ENCODE measurements around the gene NME7.

Gene NME7

GRCh38 chr1:169087876-169088275 lies 279.7 kb downstream of the NME7 start:
- no peak overlapping the region for H3K9ac ChIP-seq (ENCODE audit: low read length)
- no peak overlapping the region for H2AFZ ChIP-seq (ENCODE audit: low read length)
- no peaks in the 10 kb centered on the region for H4K20me1 ChIP-seq (ENCODE audit: insufficient read depth, low read length)
- no peaks in the 10 kb centered on the region for H3K9me3 ChIP-seq (ENCODE audit: low read length)
- H3K9me2 ChIP-seq (ENCODE audit: low read depth, low read length): no peaks in the 10 kb centered on the region
- no peak overlapping the region for H3K4me3 ChIP-seq (ENCODE audit: low read depth, low read length, poor library complexity, severe bottlenecking)
- H3K4me1 ChIP-seq (ENCODE audit: insufficient read depth, low read length, severe bottlenecking): no peaks in the 10 kb centered on the region
- H3K79me2 ChIP-seq (ENCODE audit: insufficient read depth, low read length): no peaks in the 10 kb centered on the region
- no peak overlapping the region for H3K4me2 ChIP-seq (ENCODE audit: low read length)
- H3K36me3 ChIP-seq (ENCODE audit: insufficient read depth, low read length): no peaks in the 10 kb centered on the region
- H3K27ac ChIP-seq (ENCODE audit: low read depth, low read length, poor library complexity, severe bottlenecking): no peak overlapping the region
- H3F3A ChIP-seq (ENCODE audit: insufficient read depth, low read length): no peaks in the 10 kb centered on the region
- TF ChIP-seq EZH2 (IDR thresholded peaks at IDR 0.05; ENCODE audit: borderline replicate concordance, low read length) (no peak), CTCF (IDR thresholded peaks at IDR 0.05; ENCODE audit: low read length) (no peak)
- H3K27me3 ChIP-seq (ENCODE audit: insufficient read depth, low read length): no peaks in the 10 kb centered on the region

- TF ChIP-seq CTCF (IDR thresholded peaks at IDR 0.05; ENCODE audit: low read length) (no peak), EZH2 (IDR thresholded peaks at IDR 0.05; ENCODE audit: borderline replicate concordance, low read length) (no peak)
- H2AFZ ChIP-seq (ENCODE audit: low read length): no peak overlapping the region
- H3K27me3 ChIP-seq (ENCODE audit: insufficient read depth, low read length): no peaks in the 10 kb centered on the region
- no peaks in the 10 kb centered on the region for H3K9me3 ChIP-seq (ENCODE audit: low read length)
- H4K20me1 ChIP-seq (ENCODE audit: insufficient read depth, low read length): no peaks in the 10 kb centered on the region
- no peaks in the 10 kb centered on the region for H3F3A ChIP-seq (ENCODE audit: insufficient read depth, low read length)
- H3K9me2 ChIP-seq (ENCODE audit: low read depth, low read length): no peaks in the 10 kb centered on the region
- no peaks in the 10 kb centered on the region for H3K36me3 ChIP-seq (ENCODE audit: insufficient read depth, low read length)
- H3K79me2 ChIP-seq (ENCODE audit: insufficient read depth, low read length): no peaks in the 10 kb centered on the region
- no peak overlapping the region for H3K27ac ChIP-seq (ENCODE audit: low read depth, low read length, poor library complexity, severe bottlenecking)
- no peak overlapping the region for H3K4me3 ChIP-seq (ENCODE audit: low read depth, low read length, poor library complexity, severe bottlenecking)
- no peak overlapping the region for H3K9ac ChIP-seq (ENCODE audit: low read length)
- no peaks in the 10 kb centered on the region for H3K4me1 ChIP-seq (ENCODE audit: insufficient read depth, low read length, severe bottlenecking)
- no peak overlapping the region for H3K4me2 ChIP-seq (ENCODE audit: low read length)
Measured at GRCh38 chr1:169086603-169087455, 280.8 kb downstream of the NME7 start.

- H3K79me2 ChIP-seq (ENCODE audit: insufficient read depth, low read length): no peaks in the 10 kb centered on the region
- H3K4me1 ChIP-seq (ENCODE audit: insufficient read depth, low read length, severe bottlenecking): no peaks in the 10 kb centered on the region
- H3F3A ChIP-seq (ENCODE audit: insufficient read depth, low read length): no peaks in the 10 kb centered on the region
- H3K9ac ChIP-seq (ENCODE audit: low read length): no peak overlapping the region
- no peaks in the 10 kb centered on the region for H3K9me3 ChIP-seq (ENCODE audit: low read length)
- H4K20me1 ChIP-seq (ENCODE audit: insufficient read depth, low read length): no peaks in the 10 kb centered on the region
- H3K4me3 ChIP-seq (ENCODE audit: low read depth, low read length, poor library complexity, severe bottlenecking): no peak overlapping the region
- H3K27ac ChIP-seq (ENCODE audit: low read depth, low read length, poor library complexity, severe bottlenecking): no peak overlapping the region
- H3K36me3 ChIP-seq (ENCODE audit: insufficient read depth, low read length): no peaks in the 10 kb centered on the region
- no peak overlapping the region for H2AFZ ChIP-seq (ENCODE audit: low read length)
- TF ChIP-seq EZH2 (IDR thresholded peaks at IDR 0.05; ENCODE audit: borderline replicate concordance, low read length) (no peak), CTCF (IDR thresholded peaks at IDR 0.05; ENCODE audit: low read length) (no peak)
- no peak overlapping the region for H3K4me2 ChIP-seq (ENCODE audit: low read length)
- H3K27me3 ChIP-seq (ENCODE audit: insufficient read depth, low read length): no peaks in the 10 kb centered on the region
- H3K9me2 ChIP-seq (ENCODE audit: low read depth, low read length): no peaks in the 10 kb centered on the region
Measured at GRCh38 chr1:169085911-169086310, 281.7 kb downstream of the NME7 start.

Measured in OCI-LY1 (cell line).